DMS53 treated with DMSO at 0.1 percent for 48 hours (cell line): ENCODE data around the gene MEIS2.
A peak's percentile ranks its signal among the peaks of the same experiment; 100 is the strongest.

Experiments
- DNase-seq: peaks from one replicate; lab custom pipeline; 2025; ENCODE audit not compliant: unreplicated experiment; lab: John Stamatoyannopoulos, UW

The MEIS2 gene

GRCh38 chr15:37041836-37042235 lies 58.5 kb downstream of the MEIS2 start:
- DNase-seq: no peak

- no peak for DNase-seq
Measured at GRCh38 chr15:37041042-37041441, 59.3 kb downstream of the MEIS2 start.

DNA sequence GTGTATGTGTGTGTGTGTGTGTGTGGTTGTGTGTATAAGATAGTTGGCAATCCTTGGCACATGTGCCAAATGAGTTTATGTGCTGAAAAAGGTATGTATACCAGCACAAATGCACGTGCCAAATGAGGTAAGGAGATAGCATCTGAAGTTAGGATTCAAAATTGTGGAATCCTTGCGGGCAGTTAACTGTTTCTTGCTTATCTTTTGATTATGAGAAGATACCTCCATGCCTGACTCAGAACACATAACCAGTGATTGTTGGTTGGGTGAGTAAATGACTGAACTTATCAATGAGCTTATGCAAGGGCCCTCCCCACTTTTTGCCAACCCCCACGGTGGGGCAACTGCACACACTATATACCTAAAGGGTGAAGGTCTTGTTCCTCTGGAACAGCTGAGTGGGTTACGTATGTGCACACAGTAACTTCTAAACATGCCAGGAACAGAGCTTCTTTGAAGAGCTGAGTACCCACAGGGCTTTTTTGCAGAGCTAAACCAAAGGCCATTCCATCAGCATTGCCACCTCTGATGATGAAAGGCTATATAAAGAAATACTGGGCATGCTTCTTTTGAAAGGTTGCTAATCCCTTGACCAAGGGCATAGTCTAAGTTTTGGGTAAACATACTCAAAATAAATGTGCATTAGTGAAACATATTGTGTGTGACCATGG lies 60.1 kb downstream of the MEIS2 start:
- DNase-seq: no peak

DNA sequence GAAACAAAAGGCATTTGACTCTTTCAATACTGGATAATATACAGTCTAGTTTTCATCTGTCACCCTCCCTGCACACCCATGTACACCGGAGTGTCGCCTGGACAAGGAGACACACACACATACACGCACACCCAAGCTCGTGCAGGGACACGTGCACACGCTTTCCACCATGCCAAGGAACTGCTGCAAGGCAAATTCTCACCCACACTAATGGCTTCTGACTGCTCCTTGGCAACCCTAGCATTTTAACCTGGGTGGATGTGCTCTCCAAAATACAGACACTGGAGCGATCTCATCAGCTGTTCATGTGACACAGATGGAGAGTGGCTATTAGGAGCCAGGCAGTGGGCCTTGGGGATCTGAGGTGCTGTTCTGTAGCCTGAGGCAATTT lies 61.6 kb downstream of the MEIS2 start:
- DNase-seq: no peak

GRCh38 chr15:37037850-37038715 lies 62.3 kb downstream of the MEIS2 start:
- DNase-seq: peak; percentile 15

- no peak for DNase-seq
Measured at GRCh38 chr15:37037071-37037655, 63.2 kb downstream of the MEIS2 start.

- DNase-seq: peak; percentile 48
Measured at GRCh38 chr15:37034835-37035748, 65.3 kb downstream of the MEIS2 start.

GRCh38 chr15:37034392-37034791 lies 66.0 kb downstream of the MEIS2 start:
- DNase-seq: no peak

- peak; percentile 33 for DNase-seq
Measured at GRCh38 chr15:37032091-37032775, 68.1 kb downstream of the MEIS2 start.

GRCh38 chr15:37031198-37031597 lies 69.2 kb downstream of the MEIS2 start:
- DNase-seq: no peak

GRCh38 chr15:37028625-37029296 lies 71.6 kb downstream of the MEIS2 start:
- no peak for DNase-seq

DNA sequence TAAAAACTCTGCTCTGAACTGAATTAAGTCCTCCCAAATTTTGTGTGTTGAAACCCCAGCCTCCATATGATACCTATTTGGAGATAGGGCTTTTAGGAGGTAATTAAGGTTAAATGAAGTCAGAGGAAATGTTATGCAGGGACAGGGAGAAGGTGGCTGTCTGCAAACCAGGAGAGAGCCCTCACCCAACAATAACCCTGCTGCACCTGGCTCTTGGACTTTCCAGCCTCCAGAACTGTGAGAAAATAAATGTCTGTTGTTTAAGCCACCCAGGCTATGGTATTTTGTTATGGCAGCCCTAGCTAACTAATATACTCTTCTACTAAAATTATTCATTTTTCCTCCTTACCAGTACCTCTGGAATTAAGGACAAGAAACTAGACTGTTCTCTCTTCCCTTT lies 79.5 kb downstream of the MEIS2 start:
- DNase-seq: no peak

DNA sequence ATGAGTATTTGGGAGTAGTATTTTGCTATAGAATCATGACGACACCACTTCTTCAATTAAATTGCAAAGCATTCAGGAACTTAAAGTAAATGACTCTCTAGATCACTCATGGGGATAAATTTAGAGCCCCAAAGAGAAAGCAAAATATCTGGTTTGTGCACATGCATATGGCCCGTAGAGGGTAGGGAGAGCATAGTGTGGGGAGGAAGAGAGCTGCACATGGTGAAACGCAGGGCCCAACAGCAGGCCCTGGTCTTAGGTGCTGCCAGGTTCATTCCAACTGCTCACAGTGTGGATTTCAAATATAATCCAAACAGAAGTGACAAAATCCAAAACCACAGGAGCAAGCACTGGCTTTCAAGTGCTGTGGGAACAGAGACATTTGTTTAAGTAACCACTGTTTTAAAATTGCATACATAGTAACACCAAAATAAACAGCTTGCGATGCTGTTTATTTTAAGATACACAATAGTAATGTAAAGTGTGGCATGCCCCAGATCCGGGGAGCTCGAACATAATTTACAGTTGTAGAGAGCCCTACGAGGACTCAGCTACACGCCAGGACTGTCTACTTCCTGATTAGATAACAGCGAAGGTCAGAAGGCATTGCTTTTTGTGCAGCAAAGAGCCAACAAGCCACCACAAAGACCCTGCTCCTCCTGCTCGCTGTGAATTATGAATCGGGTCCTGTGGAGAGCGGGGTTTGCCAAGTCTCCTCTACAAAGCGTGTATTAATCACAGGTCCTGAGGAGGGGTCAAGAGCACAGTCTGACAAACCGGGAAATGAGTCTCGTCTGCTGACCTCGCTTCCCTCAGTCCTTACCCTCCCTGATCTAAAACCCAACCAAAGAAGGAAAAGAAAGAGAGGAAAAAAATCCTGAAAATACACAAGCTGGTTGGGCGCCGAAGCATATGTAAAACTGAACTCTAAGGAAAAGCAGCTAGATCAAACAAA lies 80.6 kb downstream of the MEIS2 start:
- peak; percentile 51 for DNase-seq

GRCh38 chr15:37017031-37017625 lies 83.2 kb downstream of the MEIS2 start:
- no peak for DNase-seq

DNA sequence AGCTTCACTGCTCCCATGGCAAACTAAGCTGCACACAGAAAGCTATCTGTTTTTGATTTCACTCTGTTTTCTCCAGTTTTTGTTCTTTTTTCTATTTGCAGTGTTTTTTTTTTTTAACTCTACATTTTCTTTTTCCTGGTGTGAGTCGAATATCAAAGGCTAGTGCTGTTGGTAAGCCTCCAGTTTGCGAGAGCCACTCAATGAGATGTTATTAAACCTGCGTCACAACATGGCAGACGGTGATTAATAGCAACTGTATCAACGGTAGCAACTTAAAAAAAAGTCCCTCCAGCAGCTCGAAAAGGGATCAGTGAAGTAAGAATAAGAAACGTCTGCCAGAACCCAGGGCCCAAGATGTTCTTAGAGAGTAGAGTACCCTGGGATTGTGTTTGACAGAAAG lies 84.1 kb downstream of the MEIS2 start:
- no peak for DNase-seq

DNA sequence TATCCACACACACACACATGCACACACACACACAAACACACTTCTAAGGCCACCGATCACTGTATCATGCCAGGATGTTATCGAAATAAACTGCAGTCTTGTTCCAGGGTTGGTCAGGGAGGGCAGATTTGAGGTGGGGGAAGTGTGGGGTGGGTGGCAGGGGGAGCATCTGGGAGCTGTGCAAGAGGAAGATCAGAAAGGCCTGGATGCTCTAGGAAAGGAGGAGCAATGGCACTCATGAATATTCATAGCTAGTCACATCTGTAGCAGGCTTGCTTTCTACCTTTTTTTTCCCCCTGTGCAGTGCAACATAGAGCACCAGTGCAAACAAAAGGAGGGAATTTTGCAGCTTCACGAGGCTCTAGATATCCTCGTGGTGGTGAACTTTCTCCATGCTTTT lies 84.9 kb downstream of the MEIS2 start:
- DNase-seq: no peak

DNA sequence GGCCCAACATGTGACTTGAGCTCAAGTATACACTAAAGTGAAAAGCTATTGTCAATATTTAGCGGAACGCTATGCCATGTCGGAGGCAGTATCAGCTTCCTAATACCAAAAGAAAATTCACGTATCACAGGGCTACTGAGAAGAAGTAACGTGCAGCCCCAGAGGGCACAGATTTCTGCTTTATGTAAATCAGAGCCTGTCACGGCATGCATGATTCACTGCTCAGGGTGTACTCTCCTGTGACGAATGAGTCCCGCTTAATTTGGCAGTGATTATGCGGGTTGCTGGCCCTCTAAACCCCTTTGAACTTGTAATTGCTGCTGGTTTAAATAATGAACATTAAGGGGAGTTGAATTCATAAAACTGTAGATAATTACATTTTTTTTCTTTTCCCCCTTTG lies 85.3 kb downstream of the MEIS2 start:
- no peak for DNase-seq

DNA sequence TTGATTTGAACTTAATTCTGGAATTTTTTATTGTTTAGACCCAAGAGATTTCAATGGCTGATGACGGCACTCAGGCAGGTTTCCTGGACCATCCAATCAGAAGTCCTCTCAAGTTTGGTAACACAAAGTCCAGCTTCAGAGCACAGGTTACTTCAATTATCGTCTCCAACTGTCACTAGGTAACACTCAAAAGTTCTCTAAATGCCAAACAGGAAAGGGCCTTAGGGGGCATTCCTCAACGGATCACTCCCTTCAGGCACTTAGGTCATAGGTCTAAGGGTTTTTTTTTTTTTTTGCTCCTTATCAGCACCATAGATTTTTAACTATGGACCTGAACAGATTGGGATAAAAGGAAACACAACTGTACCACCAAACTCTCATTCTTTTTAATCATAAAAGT lies 85.8 kb downstream of the MEIS2 start:
- DNase-seq: no peak
